Measurements from ENCODE around the gene SNTA1.

SNTA1 gene

GRCh38 chr20:33410081-33410742 is 33.4 kb downstream of the SNTA1 start:
- Histone ChIP-seq H2AFZ (ENCODE audit: low read depth, low read length, severe bottlenecking) (no peak overlapping the region), H3K9me3 (ENCODE audit: insufficient read depth, low read length) (no peaks in the 10 kb centered on the region), H3K27ac (ENCODE audit: low read depth, low read length) (no peak overlapping the region), H3K79me2 (ENCODE audit: insufficient read depth, low read length) (no peaks in the 10 kb centered on the region; the same call in 1 of the 2 replicates), H3K9me2 (replicated peaks; ENCODE audit: insufficient read depth, low read length) (no peaks in the 10 kb centered on the region), H3K27me3 (ENCODE audit: low read length) (no peaks in the 10 kb centered on the region), H3F3A (ENCODE audit: insufficient read depth) (0 out of 2 replicates have a peak, but pooled peaks cover 4% of the 10 kb centered on the region), H3K4me2 (ENCODE audit: low read depth, low read length, poor library complexity, severe bottlenecking) (no peak overlapping the region), H3K36me3 (ENCODE audit: low read length) (no peaks in the 10 kb centered on the region), H3K4me3 (ENCODE audit: insufficient read depth, low read length, poor library complexity, severe bottlenecking) (no peak overlapping the region), H4K20me1 (ENCODE audit: low read depth, low read length) (no peaks in the 10 kb centered on the region), H3K9ac (ENCODE audit: low read length) (no peak overlapping the region)
- TF ChIP-seq, protein P1, sequence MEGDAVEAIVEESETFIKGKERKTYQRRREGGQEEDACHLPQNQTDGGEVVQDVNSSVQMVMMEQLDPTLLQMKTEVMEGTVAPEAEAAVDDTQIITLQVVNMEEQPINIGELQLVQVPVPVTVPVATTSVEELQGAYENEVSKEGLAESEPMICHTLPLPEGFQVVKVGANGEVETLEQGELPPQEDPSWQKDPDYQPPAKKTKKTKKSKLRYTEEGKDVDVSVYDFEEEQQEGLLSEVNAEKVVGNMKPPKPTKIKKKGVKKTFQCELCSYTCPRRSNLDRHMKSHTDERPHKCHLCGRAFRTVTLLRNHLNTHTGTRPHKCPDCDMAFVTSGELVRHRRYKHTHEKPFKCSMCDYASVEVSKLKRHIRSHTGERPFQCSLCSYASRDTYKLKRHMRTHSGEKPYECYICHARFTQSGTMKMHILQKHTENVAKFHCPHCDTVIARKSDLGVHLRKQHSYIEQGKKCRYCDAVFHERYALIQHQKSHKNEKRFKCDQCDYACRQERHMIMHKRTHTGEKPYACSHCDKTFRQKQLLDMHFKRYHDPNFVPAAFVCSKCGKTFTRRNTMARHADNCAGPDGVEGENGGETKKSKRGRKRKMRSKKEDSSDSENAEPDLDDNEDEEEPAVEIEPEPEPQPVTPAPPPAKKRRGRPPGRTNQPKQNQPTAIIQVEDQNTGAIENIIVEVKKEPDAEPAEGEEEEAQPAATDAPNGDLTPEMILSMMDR (IDR thresholded peaks at IDR 0.05; ENCODE audit: insufficient read depth, low read length, poor library complexity, severe bottlenecking) = no peak
- no peak for TF ChIP-seq EZH2phosphoT487 (conservative IDR thresholded peaks at IDR 0.05; ENCODE audit: low read length)

- Histone ChIP-seq H3K36me3 (ENCODE audit: low read length) (no peaks in the 10 kb centered on the region), H3K27ac (ENCODE audit: low read depth, low read length) (peak overlapping the region; percentile 61), H3K27me3 (ENCODE audit: low read length) (no peaks in the 10 kb centered on the region), H3K9ac (ENCODE audit: low read length) (peak overlapping the region; percentile 5; the same call in 1 of the 2 replicates), H3K79me2 (ENCODE audit: insufficient read depth, low read length) (no peaks in the 10 kb centered on the region; the same call in 1 of the 2 replicates), H3K4me3 (ENCODE audit: insufficient read depth, low read length, poor library complexity, severe bottlenecking) (no peak overlapping the region), H3K9me2 (replicated peaks; ENCODE audit: insufficient read depth, low read length) (no peaks in the 10 kb centered on the region), H3F3A (ENCODE audit: insufficient read depth) (0 out of 2 replicates have a peak, but pooled peaks cover 4% of the 10 kb centered on the region), H3K4me2 (ENCODE audit: low read depth, low read length, poor library complexity, severe bottlenecking) (peak overlapping the region; percentile 24), H3K9me3 (ENCODE audit: insufficient read depth, low read length) (no peaks in the 10 kb centered on the region), H4K20me1 (ENCODE audit: low read depth, low read length) (no peaks in the 10 kb centered on the region), H2AFZ (ENCODE audit: low read depth, low read length, severe bottlenecking) (no peak overlapping the region)
- TF ChIP-seq, protein P1 (IDR thresholded peaks at IDR 0.05; ENCODE audit: insufficient read depth, low read length, poor library complexity, severe bottlenecking) = no peak
- no peak for TF ChIP-seq EZH2phosphoT487 (conservative IDR thresholded peaks at IDR 0.05; ENCODE audit: low read length)
Observed at GRCh38 chr20:33408716-33409654, 34.6 kb downstream of the SNTA1 start.

GRCh38 chr20:33408313-33408712 is 35.2 kb downstream of the SNTA1 start:
- Histone ChIP-seq H3K4me2 (ENCODE audit: low read depth, low read length, poor library complexity, severe bottlenecking) (peak overlapping the region; percentile 24), H3K4me3 (ENCODE audit: insufficient read depth, low read length, poor library complexity, severe bottlenecking) (no peak overlapping the region), H2AFZ (ENCODE audit: low read depth, low read length, severe bottlenecking) (no peak overlapping the region), H3K79me2 (ENCODE audit: insufficient read depth, low read length) (no peaks in the 10 kb centered on the region; the same call in 1 of the 2 replicates), H3K36me3 (ENCODE audit: low read length) (no peaks in the 10 kb centered on the region), H3K27me3 (ENCODE audit: low read length) (no peaks in the 10 kb centered on the region), H3K9ac (ENCODE audit: low read length) (peak overlapping the region; percentile 5; the same call in 1 of the 2 replicates), H3K9me3 (ENCODE audit: insufficient read depth, low read length) (no peaks in the 10 kb centered on the region), H3F3A (ENCODE audit: insufficient read depth) (0 out of 2 replicates have a peak, but pooled peaks cover 4% of the 10 kb centered on the region), H4K20me1 (ENCODE audit: low read depth, low read length) (no peaks in the 10 kb centered on the region), H3K9me2 (replicated peaks; ENCODE audit: insufficient read depth, low read length) (no peaks in the 10 kb centered on the region), H3K27ac (ENCODE audit: low read depth, low read length) (peak overlapping the region; percentile 61)
- TF ChIP-seq, protein P1 (IDR thresholded peaks at IDR 0.05; ENCODE audit: insufficient read depth, low read length, poor library complexity, severe bottlenecking) = no peak
- no peak for TF ChIP-seq EZH2phosphoT487 (conservative IDR thresholded peaks at IDR 0.05; ENCODE audit: low read length)
